ENCODE measurements around the gene SLC31A2. TPM values are rescaled to one million over a fixed set of nuclear protein-coding genes. Genes with fewer than 3 reads are reported as not detected.
A peak's percentile ranks its signal among the peaks of the same experiment; 100 is the strongest.
"Not testable (repeated sequence)": the region's sequence is repeated elsewhere in the genome, so short reads cannot be mapped to it uniquely, and the experiment has no call there.

The SLC31A2 gene
- total RNA-seq, 2 experiments from 2014 or later = 4.8 to 5.4 TPM

DNA sequence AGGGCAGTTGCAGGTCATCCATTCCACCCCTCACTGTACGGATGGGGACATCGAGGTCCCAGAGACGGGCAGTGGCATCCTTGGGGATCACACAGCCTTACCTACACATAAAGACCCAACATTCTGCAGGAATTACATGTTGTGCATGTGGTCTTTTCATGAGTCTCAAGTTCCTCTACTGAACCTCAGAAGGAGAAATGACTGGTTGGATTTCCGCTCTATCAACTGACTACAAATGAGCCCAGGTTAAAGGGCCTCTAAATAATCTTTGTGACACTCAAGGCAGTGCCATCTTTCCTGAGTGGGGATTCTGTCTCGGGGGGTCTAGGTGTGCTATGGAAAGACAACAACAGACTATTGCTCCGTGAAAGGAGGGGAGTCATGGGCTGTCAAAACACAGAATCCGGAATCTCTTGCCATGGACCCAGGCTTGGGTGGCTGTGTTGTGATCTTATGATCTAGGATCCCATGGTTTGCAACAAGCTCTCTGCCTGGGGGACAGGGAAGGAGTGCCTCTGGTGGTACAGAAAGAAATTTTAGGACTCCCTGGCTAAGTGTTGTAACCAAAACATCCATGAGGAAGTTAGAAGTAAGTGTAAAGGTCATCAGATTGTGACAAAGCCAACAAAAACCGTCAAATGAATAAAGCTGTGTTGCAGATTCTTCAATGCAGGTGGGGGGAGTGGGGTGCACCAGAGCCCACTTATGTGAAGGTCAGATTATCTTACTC lies 1.9 kb upstream of the SLC31A2 start:
- intact Hi-C loops (cut with DNase I, micrococcal nuclease) = no loop called here
- ATAC-seq (ENCODE audit: poor library complexity) (no peak), DNase-seq (no peak)
- Mint-ChIP-seq H3K4me3 (peak overlapping the region; percentile 30), H3K4me1 (ENCODE audit: low read depth) (peaks cover 21% of the 10 kb centered on the region), H3K9me3 (no peaks in the 10 kb centered on the region), H3K27ac (no peak overlapping the region), H3K27me3 (peaks cover 22% of the 10 kb centered on the region), H3K36me3 (ENCODE audit: low read depth) (no peaks in the 10 kb centered on the region)
- ChIA-PET POLR2A (no interaction called here), CTCF (no interaction called here)
- H3K27ac ChIP-seq (ENCODE audit: low read depth in 1 of 2, low read length in 2 of 2) = no peak overlapping the region
- H3K27me3 ChIP-seq (ENCODE audit: control insufficient read depth in 1 of 2, insufficient read depth in 2 of 2, low read length in 2 of 2) = peaks cover 3 to 5% of the 10 kb centered on the region in 2 experiments
- no peak overlapping the region for H3K4me3 ChIP-seq (ENCODE audit: low read length)
- H3K4me1 ChIP-seq (ENCODE audit: insufficient read depth, low read length) = peaks cover 17% of the 10 kb centered on the region
- no peaks in the 10 kb centered on the region for H3K9me3 ChIP-seq (ENCODE audit: control insufficient read depth in 1 of 2, insufficient read depth in 1 of 2, low read length in 2 of 2)
- H3K36me3 ChIP-seq (ENCODE audit: insufficient read depth, low read length) = no peaks in the 10 kb centered on the region
- TF ChIP-seq, protein P1, sequence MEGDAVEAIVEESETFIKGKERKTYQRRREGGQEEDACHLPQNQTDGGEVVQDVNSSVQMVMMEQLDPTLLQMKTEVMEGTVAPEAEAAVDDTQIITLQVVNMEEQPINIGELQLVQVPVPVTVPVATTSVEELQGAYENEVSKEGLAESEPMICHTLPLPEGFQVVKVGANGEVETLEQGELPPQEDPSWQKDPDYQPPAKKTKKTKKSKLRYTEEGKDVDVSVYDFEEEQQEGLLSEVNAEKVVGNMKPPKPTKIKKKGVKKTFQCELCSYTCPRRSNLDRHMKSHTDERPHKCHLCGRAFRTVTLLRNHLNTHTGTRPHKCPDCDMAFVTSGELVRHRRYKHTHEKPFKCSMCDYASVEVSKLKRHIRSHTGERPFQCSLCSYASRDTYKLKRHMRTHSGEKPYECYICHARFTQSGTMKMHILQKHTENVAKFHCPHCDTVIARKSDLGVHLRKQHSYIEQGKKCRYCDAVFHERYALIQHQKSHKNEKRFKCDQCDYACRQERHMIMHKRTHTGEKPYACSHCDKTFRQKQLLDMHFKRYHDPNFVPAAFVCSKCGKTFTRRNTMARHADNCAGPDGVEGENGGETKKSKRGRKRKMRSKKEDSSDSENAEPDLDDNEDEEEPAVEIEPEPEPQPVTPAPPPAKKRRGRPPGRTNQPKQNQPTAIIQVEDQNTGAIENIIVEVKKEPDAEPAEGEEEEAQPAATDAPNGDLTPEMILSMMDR (IDR thresholded peaks at IDR 0.05) = no peak

- peaks cover 21% of the 10 kb centered on the region for H3K4me1 Mint-ChIP-seq (ENCODE audit: low read depth)
- H3K27ac Mint-ChIP-seq; CTCF ChIA-PET; H3K27me3 ChIP-seq (ENCODE audit: control insufficient read depth in 1 of 2, insufficient read depth in 2 of 2, low read length in 2 of 2); H3K36me3 Mint-ChIP-seq (ENCODE audit: low read depth); intact Hi-C loops (cut with DNase I, micrococcal nuclease); H3K27ac ChIP-seq (ENCODE audit: low read depth in 1 of 2, low read length in 2 of 2); POLR2A ChIA-PET; H3K9me3 Mint-ChIP-seq; H3K9me3 ChIP-seq (ENCODE audit: control insufficient read depth in 1 of 2, insufficient read depth in 1 of 2, low read length in 2 of 2); H3K4me3 ChIP-seq (ENCODE audit: low read length); ATAC-seq (ENCODE audit: poor library complexity); H3K36me3 ChIP-seq (ENCODE audit: insufficient read depth, low read length); DNase-seq: not testable (repeated sequence)
- peaks cover 18% of the 10 kb centered on the region for H3K27me3 Mint-ChIP-seq
- H3K4me3 Mint-ChIP-seq = peak overlapping the region; percentile 30
- peaks cover 19% of the 10 kb centered on the region for H3K4me1 ChIP-seq (ENCODE audit: insufficient read depth, low read length)
Observed at GRCh38 chr9:113149561-113149960, 1.2 kb upstream of the SLC31A2 start.

- H3K27me3 ChIP-seq (ENCODE audit: control insufficient read depth in 1 of 2, insufficient read depth in 2 of 2, low read length in 2 of 2) = no peaks in the 10 kb centered on the region
- ATAC-seq (ENCODE audit: poor library complexity) (no peak), DNase-seq (peak in 3 of 14 experiments; percentile 19 to 60 (median 47))
- H3K9me3 Mint-ChIP-seq = no peaks in the 10 kb centered on the region
- no peaks in the 10 kb centered on the region for H3K36me3 Mint-ChIP-seq (ENCODE audit: low read depth)
- H3K9me3 ChIP-seq (ENCODE audit: control insufficient read depth in 1 of 2, insufficient read depth in 1 of 2, low read length in 2 of 2) = no peaks in the 10 kb centered on the region
- H3K4me3 Mint-ChIP-seq = peak overlapping the region; percentile 88
- POLR2A ChIA-PET = interaction anchor here (0.6 to 2.1 kb wide), 5 partner anchors 11 to 589 kb away, joined by 3 to 11 read pairs (median 7); partner anchors contain the start of genes C9orf43, FKBP15, POLE3 and SLC31A1
- H3K27me3 Mint-ChIP-seq = no peaks in the 10 kb centered on the region
- intact Hi-C loops (cut with DNase I, micrococcal nuclease) = loop anchor here (2.0 to 10.0 kb wide), 5 partner anchors 69 to 260 kb away; partner anchors contain the start of genes ALAD (in 1 of the 2), C9orf43 (in 1 of the 2), CDC26 (in 1 of the 2) and FKBP15 (in 1 of the 2)
- TF ChIP-seq, protein P1 (IDR thresholded peaks at IDR 0.05) = no peak
- peaks cover 43% of the 10 kb centered on the region for H3K4me1 Mint-ChIP-seq (ENCODE audit: low read depth)
- H3K4me1 ChIP-seq (ENCODE audit: insufficient read depth, low read length) = peaks cover 34% of the 10 kb centered on the region
- peak overlapping the region in 1 of 2 donors; percentile 56 for H3K27ac ChIP-seq (ENCODE audit: low read depth in 1 of 2, low read length in 2 of 2)
- no peaks in the 10 kb centered on the region for H3K36me3 ChIP-seq (ENCODE audit: insufficient read depth, low read length)
- H3K27ac Mint-ChIP-seq = peak overlapping the region; percentile 53
- CTCF ChIA-PET = interaction anchor here (1.4 kb wide), 1 partner anchor 29 kb away, joined by 3 read pairs; no protein-coding TSS in a partner anchor
- peak overlapping the region; percentile 90 for H3K4me3 ChIP-seq (ENCODE audit: low read length)
Observed at GRCh38 chr9:113151696-113152630, 1.2 kb downstream of the SLC31A2 start.

Data from CD4-positive, alpha-beta T cell (primary cell).